Glutamatergic neuron (in vitro differentiated cells): Measurements from ENCODE around the gene TMEM123. TPM values are rescaled to one million over a fixed set of nuclear protein-coding genes. Genes with fewer than 3 reads are reported as not detected.

Experiments used
- DNase-seq: peaks from one replicate; pipeline ENCODE4 v3.0.0; 2022
- H3K27ac Mint-ChIP-seq: one replicate; pipeline ENCODE4 v1.8.0; 2020; ENCODE audit warnings: mild to moderate bottlenecking, mixed read lengths, inconsistent platforms; ENCODE audit not compliant: unreplicated experiment
- H3K27me3 Mint-ChIP-seq: one replicate; pipeline ENCODE4 v1.8.0; 2020; ENCODE audit warnings: mild to moderate bottlenecking, moderate library complexity, mixed read lengths, inconsistent platforms; ENCODE audit not compliant: unreplicated experiment
- H3K36me3 Mint-ChIP-seq: one replicate; pipeline ENCODE4 v1.8.0; 2020; ENCODE audit warnings: mild to moderate bottlenecking, mixed read lengths, inconsistent platforms; ENCODE audit not compliant: unreplicated experiment
- H3K4me1 Mint-ChIP-seq: one replicate; pipeline ENCODE4 v1.8.0; 2020; ENCODE audit warnings: mild to moderate bottlenecking, low read depth, mixed read lengths, inconsistent platforms; ENCODE audit not compliant: unreplicated experiment
- H3K4me3 Mint-ChIP-seq: one replicate; pipeline ENCODE4 v1.8.0; 2020; ENCODE audit warnings: mild to moderate bottlenecking, mixed read lengths, inconsistent platforms; ENCODE audit not compliant: unreplicated experiment
- H3K9me3 Mint-ChIP-seq: one replicate; pipeline ENCODE4 v1.8.0; 2020; ENCODE audit warnings: mild to moderate bottlenecking, moderate library complexity, mixed read lengths, inconsistent platforms; ENCODE audit not compliant: unreplicated experiment
- long read RNA-seq: library from polyadenylated mRNA; unstranded; transcript quantifications from one replicate; pipeline ENCODE4 v2.0.0, GENCODE V29; 2020; ENCODE audit not compliant: unreplicated experiment
- total RNA-seq: library from RNA; stranded (reverse); fragmentation: NEBNext Ultra II Directional; extraction: Animal tissue kit (Norgen Biotek cat#: 25700); gene quantifications from one replicate; pipeline ENCODE4 v1.2.1, GENCODE V29; 2021; ENCODE audit not compliant: unreplicated experiment
- TF ChIP-seq, protein P1 (sequence below): fragments of 200-600 bp; sonication (generic); IDR thresholded peaks from one replicate; pipeline ENCODE4 v1.5.0; 2021; ENCODE audit not compliant: partially characterized antibody, unreplicated experiment

Gene TMEM123, protein sequence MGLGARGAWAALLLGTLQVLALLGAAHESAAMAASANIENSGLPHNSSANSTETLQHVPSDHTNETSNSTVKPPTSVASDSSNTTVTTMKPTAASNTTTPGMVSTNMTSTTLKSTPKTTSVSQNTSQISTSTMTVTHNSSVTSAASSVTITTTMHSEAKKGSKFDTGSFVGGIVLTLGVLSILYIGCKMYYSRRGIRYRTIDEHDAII
- total RNA-seq, result 18.1 TPM
- long read RNA-seq, transcript TMEM123-202 (5 exons, 3,579 nt), result major isoform, 7 of 8 reads
- long read RNA-seq, partial matches to known transcripts, result 0 of 8 reads
- long read RNA-seq, other reads (novel, unspliced or antisense), result 1 of 8 reads

DNA sequence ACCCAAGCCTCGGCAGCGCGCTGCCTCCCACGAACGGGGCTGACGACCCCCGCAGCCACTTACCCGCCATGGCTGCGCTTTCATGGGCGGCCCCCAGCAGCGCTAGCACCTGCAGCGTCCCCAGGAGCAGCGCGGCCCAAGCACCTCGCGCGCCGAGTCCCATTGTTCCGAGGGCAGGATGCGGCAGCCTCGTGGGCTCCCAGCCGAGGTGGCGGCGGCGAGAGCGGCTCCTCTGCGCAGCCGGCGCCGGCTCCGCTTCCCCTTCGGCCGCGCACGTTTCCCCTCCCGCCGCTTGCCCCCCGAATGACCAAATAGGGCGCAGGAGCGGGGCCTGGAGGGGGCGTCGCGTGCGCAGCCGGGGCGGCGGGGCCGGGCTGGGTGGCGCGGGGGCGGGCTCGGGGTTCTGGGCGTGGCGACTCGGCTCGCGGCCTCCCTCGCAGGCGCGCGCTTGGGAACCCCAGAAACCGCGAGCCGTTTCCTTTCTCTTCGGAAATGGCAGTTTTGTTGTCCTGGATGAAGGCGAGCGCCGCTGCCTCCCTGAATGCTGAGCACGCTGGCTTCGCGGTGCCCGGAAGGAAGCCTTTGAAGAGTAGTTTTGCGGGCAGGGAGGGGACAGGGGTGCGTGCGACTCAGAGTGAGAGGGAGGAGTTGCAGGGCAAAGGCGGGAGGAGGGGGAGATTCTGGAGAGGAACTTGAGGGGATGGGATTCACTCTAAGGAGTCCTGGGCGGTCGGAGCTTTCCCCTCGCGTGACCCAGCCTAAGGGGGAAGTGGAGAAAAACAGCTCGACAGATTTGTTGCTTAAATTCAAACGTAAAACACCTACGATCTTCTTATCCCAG, at the start of gene TMEM123:
TMEM123 (minus strand) TSS at position 305 of the 841 bp plus-strand sequence; CDS start at position 163, 142 bp downstream.
- peaks cover 5% of the 10 kb centered on the region for H3K27me3 Mint-ChIP-seq
- no peaks in the 10 kb centered on the region for H3K36me3 Mint-ChIP-seq
- H3K27ac Mint-ChIP-seq, result peak within 1 kb of the TSS; percentile 90
- peak within 1 kb of the TSS; percentile 94 for H3K4me3 Mint-ChIP-seq
- TF ChIP-seq, protein P1, sequence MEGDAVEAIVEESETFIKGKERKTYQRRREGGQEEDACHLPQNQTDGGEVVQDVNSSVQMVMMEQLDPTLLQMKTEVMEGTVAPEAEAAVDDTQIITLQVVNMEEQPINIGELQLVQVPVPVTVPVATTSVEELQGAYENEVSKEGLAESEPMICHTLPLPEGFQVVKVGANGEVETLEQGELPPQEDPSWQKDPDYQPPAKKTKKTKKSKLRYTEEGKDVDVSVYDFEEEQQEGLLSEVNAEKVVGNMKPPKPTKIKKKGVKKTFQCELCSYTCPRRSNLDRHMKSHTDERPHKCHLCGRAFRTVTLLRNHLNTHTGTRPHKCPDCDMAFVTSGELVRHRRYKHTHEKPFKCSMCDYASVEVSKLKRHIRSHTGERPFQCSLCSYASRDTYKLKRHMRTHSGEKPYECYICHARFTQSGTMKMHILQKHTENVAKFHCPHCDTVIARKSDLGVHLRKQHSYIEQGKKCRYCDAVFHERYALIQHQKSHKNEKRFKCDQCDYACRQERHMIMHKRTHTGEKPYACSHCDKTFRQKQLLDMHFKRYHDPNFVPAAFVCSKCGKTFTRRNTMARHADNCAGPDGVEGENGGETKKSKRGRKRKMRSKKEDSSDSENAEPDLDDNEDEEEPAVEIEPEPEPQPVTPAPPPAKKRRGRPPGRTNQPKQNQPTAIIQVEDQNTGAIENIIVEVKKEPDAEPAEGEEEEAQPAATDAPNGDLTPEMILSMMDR, result no peak
- peak; percentile 63 for DNase-seq
- H3K4me1 Mint-ChIP-seq, result peaks cover 17% of the 10 kb centered on the region
- peaks cover 4% of the 10 kb centered on the region for H3K9me3 Mint-ChIP-seq

DNA sequence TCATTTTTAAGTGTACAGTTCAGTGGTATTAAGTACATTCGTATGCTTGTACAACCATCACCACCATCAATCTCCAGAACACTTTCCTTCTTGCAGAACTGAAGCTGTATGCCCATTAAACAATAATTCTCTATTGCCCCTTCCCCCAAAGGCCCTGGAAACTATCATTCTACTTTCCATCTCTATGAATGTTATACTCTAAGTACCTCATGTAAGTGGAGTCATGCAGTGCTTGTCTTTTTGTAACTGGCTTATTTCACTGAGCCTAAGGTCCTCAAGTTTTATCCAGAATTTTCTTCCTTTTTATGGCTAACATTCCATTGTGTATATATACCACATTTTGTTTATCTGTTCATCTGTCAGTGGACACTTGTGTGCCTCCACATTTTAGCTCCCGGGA, 48.3 kb upstream of the TMEM123 start:
- Mint-ChIP-seq H3K9me3 (no peaks in the 10 kb centered on the region), H3K36me3 (no peaks in the 10 kb centered on the region), H3K4me3 (no peak overlapping the region), H3K27me3 (no peaks in the 10 kb centered on the region), H3K27ac (no peak overlapping the region), H3K4me1 (peaks cover under 1% of the 10 kb centered on the region)
- DNase-seq, result no peak
- TF ChIP-seq, protein P1, result no peak

DNA sequence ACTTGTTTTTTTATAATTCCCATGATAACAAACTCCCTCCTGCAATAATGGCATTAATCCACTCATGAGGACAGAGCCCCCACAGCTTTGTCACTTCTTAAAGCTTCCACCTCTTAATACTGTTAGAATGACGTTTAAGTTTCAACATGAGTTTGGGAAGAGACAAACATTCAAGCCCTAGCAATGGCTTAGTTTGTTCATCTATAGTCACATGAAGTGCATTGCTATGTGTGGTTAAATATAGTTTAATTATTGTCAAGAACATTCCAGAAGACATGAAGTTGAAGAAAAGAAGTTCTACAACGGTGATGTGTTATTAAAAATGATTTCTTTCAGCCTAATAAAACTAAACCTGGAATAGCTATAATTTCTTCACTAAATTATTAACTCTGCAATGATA, 47.4 kb upstream of the TMEM123 start:
- Mint-ChIP-seq H3K27ac (no peak overlapping the region), H3K36me3 (no peaks in the 10 kb centered on the region)

DNA sequence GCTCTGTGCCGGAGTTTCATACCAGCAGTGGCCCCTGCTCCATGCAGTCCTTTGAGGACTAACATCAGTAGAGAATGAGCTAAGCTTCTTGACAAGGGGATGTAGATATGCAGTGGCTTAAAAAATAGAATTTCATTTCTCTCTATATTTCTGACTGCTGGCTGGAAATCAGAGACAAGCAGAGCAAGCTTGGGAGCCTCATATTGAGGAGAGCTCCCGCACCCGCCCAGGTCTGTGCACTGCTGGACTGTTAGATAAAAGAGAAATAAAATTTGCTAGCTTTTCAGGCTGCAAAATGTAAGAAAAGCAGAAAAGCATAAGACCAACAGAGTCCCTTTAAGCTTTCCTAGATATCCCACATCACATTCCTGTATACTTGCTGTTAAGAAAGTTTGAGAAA, 46.6 kb upstream of the TMEM123 start:
- no peak for DNase-seq
- Mint-ChIP-seq H3K4me1 (peaks cover 2% of the 10 kb centered on the region), H3K27me3 (no peaks in the 10 kb centered on the region), H3K4me3 (no peak overlapping the region), H3K27ac (no peak overlapping the region), H3K36me3 (no peaks in the 10 kb centered on the region), H3K9me3 (no peaks in the 10 kb centered on the region)
- TF ChIP-seq, protein P1, result no peak

More for the DNA sequence above, 47.4 kb upstream of the TMEM123 start:
- no peak for DNase-seq
- Mint-ChIP-seq H3K27me3 (no peaks in the 10 kb centered on the region), H3K4me3 (no peak overlapping the region), H3K4me1 (peaks cover 2% of the 10 kb centered on the region), H3K9me3 (no peaks in the 10 kb centered on the region)
- TF ChIP-seq, protein P1, result no peak
